ENCODE measurements around the gene MS4A4E. TPM values are rescaled to one million over a fixed set of nuclear protein-coding genes. Genes with fewer than 3 reads are reported as not detected.

MS4A4E gene
- total RNA-seq, 1 experiment from 2014 or later: not detected

DNA sequence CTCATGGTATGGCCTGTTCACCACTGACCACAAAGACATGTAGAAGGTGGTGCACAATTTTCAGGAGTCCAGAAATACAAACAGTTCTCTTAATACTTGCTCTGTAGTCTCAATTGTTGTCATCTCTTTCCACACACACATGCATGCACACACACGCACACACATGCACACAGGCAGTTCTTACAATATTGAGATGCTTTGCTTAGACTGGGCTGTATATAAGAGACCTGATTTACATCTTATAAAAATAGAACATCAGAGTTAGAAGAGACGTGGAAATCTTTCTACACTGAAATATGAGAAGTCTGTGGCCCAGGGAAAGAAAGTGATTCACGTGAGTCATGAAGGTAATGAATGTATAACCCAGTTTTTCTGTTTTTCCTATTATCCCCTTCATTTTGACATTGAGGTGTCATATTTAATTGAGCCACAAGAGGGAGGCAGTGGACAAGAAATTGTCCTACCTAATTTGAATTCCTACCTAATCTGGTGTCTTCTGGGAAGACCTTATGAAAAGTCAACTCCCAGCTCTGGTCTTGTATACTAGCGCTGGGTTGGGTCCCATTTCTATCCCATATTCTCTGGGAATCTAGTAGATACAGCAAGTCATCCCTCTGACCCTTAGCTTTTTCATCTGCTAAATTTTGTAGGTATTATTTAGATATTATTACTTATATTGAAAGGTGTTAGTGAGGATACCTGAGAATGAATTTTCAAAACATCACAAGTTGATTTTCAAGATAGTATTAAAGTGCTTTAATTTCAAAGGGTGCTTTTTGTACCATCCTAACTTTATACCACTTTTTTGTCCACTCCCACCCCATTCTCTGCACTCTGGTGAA is 22.7 kb upstream of the MS4A4E start:
- Histone ChIP-seq H3K79me2 (ENCODE audit: low read length) (no peaks in the 10 kb centered on the region), H3K4me1 (ENCODE audit: low read length) (peaks cover 13% of the 10 kb centered on the region), H3K27me3 (ENCODE audit: low read length) (no peaks in the 10 kb centered on the region; the same call in 1 of the 2 replicates), H4K20me1 (ENCODE audit: insufficient read depth, low read depth, low read length) (no peaks in the 10 kb centered on the region), H3K9me2 (replicated peaks; ENCODE audit: insufficient read depth, low read length) (no peaks in the 10 kb centered on the region), H2AFZ (ENCODE audit: low read length) (no peak overlapping the region), H3K36me3 (ENCODE audit: insufficient read depth, low read length) (no peaks in the 10 kb centered on the region), H3K9me3 (ENCODE audit: low read length) (no peaks in the 10 kb centered on the region), H3K4me3 (ENCODE audit: low read length) (no peak overlapping the region), H3K9ac (ENCODE audit: low read length) (no peak overlapping the region), H3K27ac (ENCODE audit: low read length) (no peak overlapping the region), H3K4me2 (ENCODE audit: low read depth, low read length, poor library complexity, severe bottlenecking) (no peak overlapping the region)
- peak; percentile 85 for DNase-seq

DNA sequence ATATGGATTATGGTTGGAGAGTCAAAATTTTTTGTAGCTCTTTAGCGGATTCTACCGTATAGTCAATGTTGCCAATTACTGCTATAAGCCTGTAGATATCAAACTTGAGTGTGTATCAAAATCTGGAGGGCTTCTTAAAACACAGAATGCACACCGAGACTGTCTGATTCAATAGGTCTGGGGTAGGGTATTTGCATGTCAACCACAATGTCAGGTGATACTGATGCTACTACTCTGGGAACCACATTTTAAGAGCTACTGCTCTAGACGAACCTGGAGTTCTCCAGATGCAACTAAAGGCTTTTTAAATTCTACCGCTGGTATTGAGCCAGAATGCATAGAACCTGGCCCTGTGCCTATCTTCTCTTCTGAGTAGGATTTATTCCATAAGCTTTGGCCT is 21.7 kb upstream of the MS4A4E start:
- Histone ChIP-seq H2AFZ (ENCODE audit: low read length) (no peak overlapping the region), H3K4me2 (ENCODE audit: low read depth, low read length, poor library complexity, severe bottlenecking) (no peak overlapping the region), H3K27ac (ENCODE audit: low read length) (no peak overlapping the region), H3K79me2 (ENCODE audit: low read length) (no peaks in the 10 kb centered on the region), H3K4me3 (ENCODE audit: low read length) (no peak overlapping the region), H3K36me3 (ENCODE audit: insufficient read depth, low read length) (no peaks in the 10 kb centered on the region), H3K9me3 (ENCODE audit: low read length) (no peaks in the 10 kb centered on the region), H4K20me1 (ENCODE audit: insufficient read depth, low read depth, low read length) (no peaks in the 10 kb centered on the region), H3K4me1 (ENCODE audit: low read length) (peaks cover 13% of the 10 kb centered on the region), H3K27me3 (ENCODE audit: low read length) (no peaks in the 10 kb centered on the region; the same call in 1 of the 2 replicates), H3K9ac (ENCODE audit: low read length) (no peak overlapping the region), H3K9me2 (replicated peaks; ENCODE audit: insufficient read depth, low read length) (no peaks in the 10 kb centered on the region)
- DNase-seq: no peak

DNA sequence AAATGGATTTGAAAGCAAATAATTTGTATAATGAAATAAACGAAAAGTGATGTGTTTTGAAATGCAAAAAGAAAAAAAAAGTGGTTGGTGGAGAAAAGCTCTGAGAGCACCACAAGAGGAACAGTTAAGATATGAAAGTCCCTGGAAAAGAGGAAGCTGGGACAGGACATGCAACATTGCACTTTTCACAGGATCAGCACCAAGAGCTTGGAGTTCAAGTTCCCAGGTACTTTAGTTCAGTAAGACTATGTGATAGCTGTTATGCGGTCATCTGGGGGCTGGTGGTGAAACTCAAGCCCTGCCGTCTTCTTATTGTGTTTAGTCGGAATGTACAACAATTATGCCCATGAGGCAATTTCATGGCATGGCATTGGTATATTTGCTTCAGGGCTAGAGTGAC is 20.5 kb upstream of the MS4A4E start:
- no peak for DNase-seq
- H3K4me1 ChIP-seq (ENCODE audit: low read length): peaks cover 13% of the 10 kb centered on the region
- no peaks in the 10 kb centered on the region for H3K79me2 ChIP-seq (ENCODE audit: low read length)
- H3K27me3 ChIP-seq (ENCODE audit: low read length): no peaks in the 10 kb centered on the region; the same call in 1 of the 2 replicates
- H3K9me3 ChIP-seq (ENCODE audit: low read length): no peaks in the 10 kb centered on the region
- H3K9ac ChIP-seq (ENCODE audit: low read length): no peak overlapping the region
- no peak overlapping the region for H3K4me3 ChIP-seq (ENCODE audit: low read length)
- H3K9me2 ChIP-seq (replicated peaks; ENCODE audit: insufficient read depth, low read length): no peaks in the 10 kb centered on the region
- no peaks in the 10 kb centered on the region for H4K20me1 ChIP-seq (ENCODE audit: insufficient read depth, low read depth, low read length)
- no peak overlapping the region for H3K4me2 ChIP-seq (ENCODE audit: low read depth, low read length, poor library complexity, severe bottlenecking)
- H3K36me3 ChIP-seq (ENCODE audit: insufficient read depth, low read length): no peaks in the 10 kb centered on the region
- H3K27ac ChIP-seq (ENCODE audit: low read length): no peak overlapping the region
- no peak overlapping the region for H2AFZ ChIP-seq (ENCODE audit: low read length)

DNA sequence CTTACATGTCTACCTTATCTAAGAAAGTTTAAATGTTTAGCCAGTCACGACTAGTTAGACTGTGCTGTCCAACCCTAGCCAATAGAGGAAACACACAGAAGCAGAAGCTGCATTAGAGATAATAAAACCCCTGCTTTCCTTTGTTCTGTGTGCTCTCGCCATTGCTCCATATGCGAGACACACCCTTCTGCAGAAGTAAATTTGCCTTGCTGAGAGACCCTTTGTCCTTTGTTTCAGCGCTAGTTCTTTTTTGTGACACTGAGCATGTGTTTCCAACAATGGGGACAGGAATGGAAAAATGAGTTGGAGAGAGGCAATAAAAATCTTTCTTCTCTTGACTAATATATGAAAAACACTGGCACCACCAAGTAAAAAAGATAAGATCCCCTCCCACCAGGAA is 18.1 kb upstream of the MS4A4E start:
- H3K9me3 ChIP-seq (ENCODE audit: low read length): no peaks in the 10 kb centered on the region
- H3K4me3 ChIP-seq (ENCODE audit: low read length): no peak overlapping the region
- no peaks in the 10 kb centered on the region for H4K20me1 ChIP-seq (ENCODE audit: insufficient read depth, low read depth, low read length)
- no peaks in the 10 kb centered on the region for H3K27me3 ChIP-seq (ENCODE audit: low read length)
- H3K79me2 ChIP-seq (ENCODE audit: low read length): no peaks in the 10 kb centered on the region
- no peak overlapping the region for H3K4me2 ChIP-seq (ENCODE audit: low read depth, low read length, poor library complexity, severe bottlenecking)
- no peak overlapping the region for H3K27ac ChIP-seq (ENCODE audit: low read length)
- no peak for DNase-seq
- H3K9me2 ChIP-seq (replicated peaks; ENCODE audit: insufficient read depth, low read length): no peaks in the 10 kb centered on the region
- peaks cover 13% of the 10 kb centered on the region for H3K4me1 ChIP-seq (ENCODE audit: low read length)
- no peak overlapping the region for H3K9ac ChIP-seq (ENCODE audit: low read length)
- H3K36me3 ChIP-seq (ENCODE audit: insufficient read depth, low read length): no peaks in the 10 kb centered on the region
- no peak overlapping the region for H2AFZ ChIP-seq (ENCODE audit: low read length)

DNA sequence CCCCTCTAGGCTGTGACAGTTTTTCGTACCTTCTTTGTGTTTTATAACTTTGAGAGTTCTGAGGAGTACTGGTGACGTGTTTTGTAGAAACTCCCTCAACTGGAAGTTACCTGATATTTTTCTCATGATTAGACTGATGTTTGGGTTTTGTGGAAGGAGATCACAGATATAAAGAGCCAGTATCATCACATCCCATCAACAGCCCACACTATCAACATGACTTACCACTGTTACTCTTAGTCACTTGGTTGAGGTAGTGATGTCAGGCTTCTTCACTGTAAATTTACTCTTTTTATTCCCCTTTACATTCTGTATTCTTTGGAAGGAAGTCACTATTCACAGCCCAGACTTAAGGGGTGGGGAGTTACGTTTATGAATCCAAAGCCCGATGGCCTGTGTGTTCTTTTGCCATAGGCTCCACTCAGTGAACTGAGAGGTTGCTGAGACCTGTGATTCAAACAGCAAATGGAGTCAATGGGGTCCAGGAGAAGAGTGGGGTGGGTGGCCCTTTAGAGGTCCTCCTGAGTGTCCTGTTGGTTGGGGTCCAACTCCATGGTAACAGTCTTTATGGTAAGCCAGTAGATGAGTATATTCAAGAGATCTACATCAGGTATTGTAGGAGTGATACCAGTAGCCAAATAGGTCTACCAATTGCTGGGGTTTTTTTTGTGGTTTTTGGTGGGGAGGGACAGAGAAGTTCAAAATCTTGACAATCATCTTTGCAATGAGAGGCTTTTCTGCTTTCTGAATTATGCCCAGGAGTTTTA is 15.2 kb upstream of the MS4A4E start:
- Histone ChIP-seq H3K36me3 (ENCODE audit: insufficient read depth, low read length) (no peaks in the 10 kb centered on the region), H3K4me3 (ENCODE audit: low read length) (no peak overlapping the region), H3K27me3 (ENCODE audit: low read length) (no peaks in the 10 kb centered on the region), H3K9me2 (replicated peaks; ENCODE audit: insufficient read depth, low read length) (no peaks in the 10 kb centered on the region), H3K4me1 (ENCODE audit: low read length) (no peaks in the 10 kb centered on the region), H3K4me2 (ENCODE audit: low read depth, low read length, poor library complexity, severe bottlenecking) (no peak overlapping the region), H3K9me3 (ENCODE audit: low read length) (no peaks in the 10 kb centered on the region), H3K9ac (ENCODE audit: low read length) (no peak overlapping the region), H3K79me2 (ENCODE audit: low read length) (no peaks in the 10 kb centered on the region), H3K27ac (ENCODE audit: low read length) (no peak overlapping the region), H4K20me1 (ENCODE audit: insufficient read depth, low read depth, low read length) (no peaks in the 10 kb centered on the region), H2AFZ (ENCODE audit: low read length) (no peak overlapping the region)
- no peak for DNase-seq

DNA sequence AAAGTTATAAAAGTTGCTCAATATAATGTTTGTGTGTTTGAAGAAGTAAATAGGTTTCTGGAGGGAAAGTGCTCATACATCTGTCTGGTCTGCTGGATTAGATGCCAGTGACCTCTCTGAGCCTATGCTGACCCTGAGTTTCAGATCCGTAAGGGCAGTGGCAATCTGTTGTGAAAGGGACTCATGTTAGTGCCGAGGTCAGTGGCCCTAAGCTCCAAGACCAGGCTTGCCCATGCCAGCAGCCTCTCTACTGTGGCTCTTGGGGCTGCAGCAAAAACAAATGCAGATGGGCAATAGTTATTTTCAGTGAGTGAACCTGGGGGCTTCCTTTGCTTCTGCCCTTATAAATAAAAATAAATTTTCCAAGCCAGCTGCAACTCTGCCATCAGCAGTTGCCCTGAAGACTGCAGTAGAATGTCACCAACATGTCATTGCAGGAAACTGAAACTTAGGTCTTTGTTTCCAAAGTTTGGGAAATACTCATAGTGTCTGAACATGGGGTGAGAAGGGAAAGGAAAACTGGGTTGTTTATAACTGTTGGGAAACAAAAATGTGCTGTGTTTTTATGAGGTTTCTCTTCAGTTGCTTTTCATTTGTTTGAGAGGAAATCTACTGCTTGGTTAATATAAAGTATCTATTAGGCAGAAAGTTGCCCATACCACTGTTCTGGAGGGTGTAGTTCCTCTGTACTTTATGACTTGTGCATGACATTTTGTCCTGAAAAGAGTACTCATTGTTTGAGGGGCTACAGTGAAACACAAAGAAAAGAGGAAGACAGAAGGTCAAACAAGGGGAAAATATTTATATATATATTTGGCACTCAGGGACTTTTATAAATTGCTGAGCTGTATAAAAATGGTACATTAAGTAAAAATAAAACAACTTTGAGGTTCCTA is 9.5 kb upstream of the MS4A4E start:
- Histone ChIP-seq H3K9ac (ENCODE audit: low read length) (no peak overlapping the region), H3K27ac (ENCODE audit: low read length) (no peak overlapping the region), H3K27me3 (ENCODE audit: low read length) (no peaks in the 10 kb centered on the region), H3K9me2 (replicated peaks; ENCODE audit: insufficient read depth, low read length) (no peaks in the 10 kb centered on the region), H3K9me3 (ENCODE audit: low read length) (no peaks in the 10 kb centered on the region), H3K36me3 (ENCODE audit: insufficient read depth, low read length) (no peaks in the 10 kb centered on the region), H3K4me2 (ENCODE audit: low read depth, low read length, poor library complexity, severe bottlenecking) (no peak overlapping the region), H3K4me3 (ENCODE audit: low read length) (no peak overlapping the region), H4K20me1 (ENCODE audit: insufficient read depth, low read depth, low read length) (no peaks in the 10 kb centered on the region), H3K4me1 (ENCODE audit: low read length) (no peaks in the 10 kb centered on the region), H3K79me2 (ENCODE audit: low read length) (no peaks in the 10 kb centered on the region), H2AFZ (ENCODE audit: low read length) (no peak overlapping the region)
- no peak for DNase-seq

DNA sequence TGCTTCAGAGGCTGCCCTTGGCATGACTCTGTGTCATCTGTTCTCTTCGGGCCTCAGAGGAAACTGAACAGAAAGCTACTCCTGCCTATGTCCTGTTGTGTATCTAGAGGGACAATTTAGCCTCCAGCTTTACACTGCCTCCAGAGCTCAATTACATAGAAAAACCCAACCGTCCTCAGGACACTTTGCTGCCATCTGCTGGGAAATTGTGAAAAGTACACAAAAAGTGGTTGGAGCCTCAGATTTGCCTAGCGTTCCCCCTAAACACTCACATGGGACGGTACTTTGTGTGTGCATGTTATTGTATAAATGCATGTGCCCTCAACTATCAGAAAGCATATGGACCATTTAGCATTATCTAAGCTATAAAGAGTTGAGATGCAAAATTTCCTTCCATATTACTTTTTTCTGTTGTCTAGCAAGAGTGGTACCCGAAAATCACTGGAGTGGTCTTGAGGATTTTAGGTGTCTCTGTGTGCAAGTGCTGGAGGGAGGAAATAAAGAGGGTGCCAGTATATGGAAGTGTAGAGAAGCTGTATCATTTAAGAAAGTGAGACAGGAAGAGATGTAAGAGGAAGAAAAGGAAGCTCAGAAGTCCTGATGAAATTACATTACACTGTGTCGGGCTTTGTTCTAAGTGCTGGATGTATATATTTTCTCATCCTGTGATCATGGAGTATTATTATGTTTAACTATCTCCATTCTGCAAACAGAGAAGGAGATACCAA is 8.7 kb upstream of the MS4A4E start:
- Histone ChIP-seq H3K27ac (ENCODE audit: low read length) (no peak overlapping the region), H3K27me3 (ENCODE audit: low read length) (no peaks in the 10 kb centered on the region), H3K36me3 (ENCODE audit: insufficient read depth, low read length) (no peaks in the 10 kb centered on the region), H3K9ac (ENCODE audit: low read length) (no peak overlapping the region), H2AFZ (ENCODE audit: low read length) (no peak overlapping the region), H3K4me1 (ENCODE audit: low read length) (no peaks in the 10 kb centered on the region), H4K20me1 (ENCODE audit: insufficient read depth, low read depth, low read length) (no peaks in the 10 kb centered on the region), H3K79me2 (ENCODE audit: low read length) (no peaks in the 10 kb centered on the region), H3K9me2 (replicated peaks; ENCODE audit: insufficient read depth, low read length) (no peaks in the 10 kb centered on the region), H3K4me3 (ENCODE audit: low read length) (no peak overlapping the region), H3K9me3 (ENCODE audit: low read length) (no peaks in the 10 kb centered on the region), H3K4me2 (ENCODE audit: low read depth, low read length, poor library complexity, severe bottlenecking) (no peak overlapping the region)
- DNase-seq: peak; percentile 85

Measured in Karpas-422 (cell line).